ENCODE measurements around the gene PDRG1.

Gene PDRG1

DNA sequence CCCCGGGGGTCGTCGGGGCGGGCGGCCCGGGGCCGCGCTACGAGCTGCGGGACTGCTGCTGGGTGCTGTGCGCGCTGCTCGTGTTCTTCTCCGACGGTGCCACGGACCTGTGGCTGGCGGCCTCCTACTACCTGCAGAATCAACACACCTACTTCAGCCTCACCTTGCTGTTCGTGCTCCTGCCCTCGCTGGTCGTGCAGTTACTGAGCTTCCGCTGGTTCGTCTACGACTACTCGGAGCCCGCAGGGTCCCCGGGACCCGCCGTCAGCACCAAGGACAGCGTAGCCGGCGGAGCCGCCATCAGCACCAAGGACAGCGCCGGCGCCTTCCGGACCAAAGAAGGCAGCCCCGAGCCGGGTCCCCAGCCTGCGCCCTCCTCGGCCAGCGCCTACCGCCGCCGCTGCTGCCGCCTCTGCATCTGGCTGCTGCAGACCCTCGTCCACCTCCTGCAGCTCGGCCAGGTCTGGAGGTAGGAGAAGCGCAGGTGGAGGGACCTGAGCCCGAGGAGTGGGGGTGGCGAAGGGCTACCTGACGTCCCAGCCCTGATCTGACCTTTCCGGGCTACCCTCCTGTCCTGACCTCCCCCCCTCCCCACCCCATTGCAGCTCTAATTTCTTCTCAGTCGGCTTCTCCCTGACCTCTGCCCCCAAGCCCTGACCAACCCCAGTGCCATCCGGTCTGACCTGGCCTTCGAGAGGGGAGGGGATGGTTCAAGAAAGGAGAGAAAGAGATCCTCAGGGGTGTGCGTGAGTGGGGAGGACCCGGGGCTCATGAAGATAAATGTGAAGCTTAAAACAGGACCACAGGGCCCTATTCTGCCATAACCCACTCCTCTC, 16.7 kb upstream of the PDRG1 start:
- TF ChIP-seq, protein P1, sequence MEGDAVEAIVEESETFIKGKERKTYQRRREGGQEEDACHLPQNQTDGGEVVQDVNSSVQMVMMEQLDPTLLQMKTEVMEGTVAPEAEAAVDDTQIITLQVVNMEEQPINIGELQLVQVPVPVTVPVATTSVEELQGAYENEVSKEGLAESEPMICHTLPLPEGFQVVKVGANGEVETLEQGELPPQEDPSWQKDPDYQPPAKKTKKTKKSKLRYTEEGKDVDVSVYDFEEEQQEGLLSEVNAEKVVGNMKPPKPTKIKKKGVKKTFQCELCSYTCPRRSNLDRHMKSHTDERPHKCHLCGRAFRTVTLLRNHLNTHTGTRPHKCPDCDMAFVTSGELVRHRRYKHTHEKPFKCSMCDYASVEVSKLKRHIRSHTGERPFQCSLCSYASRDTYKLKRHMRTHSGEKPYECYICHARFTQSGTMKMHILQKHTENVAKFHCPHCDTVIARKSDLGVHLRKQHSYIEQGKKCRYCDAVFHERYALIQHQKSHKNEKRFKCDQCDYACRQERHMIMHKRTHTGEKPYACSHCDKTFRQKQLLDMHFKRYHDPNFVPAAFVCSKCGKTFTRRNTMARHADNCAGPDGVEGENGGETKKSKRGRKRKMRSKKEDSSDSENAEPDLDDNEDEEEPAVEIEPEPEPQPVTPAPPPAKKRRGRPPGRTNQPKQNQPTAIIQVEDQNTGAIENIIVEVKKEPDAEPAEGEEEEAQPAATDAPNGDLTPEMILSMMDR (IDR thresholded peaks at IDR 0.05; ENCODE audit: low read depth, low read length, missing control alignments), result no peak
- DNase-seq (ENCODE audit: extremely low read depth, low read depth), result no peak
- H3K4me3 ChIP-seq (replicated peaks; ENCODE audit: low read depth, low read length), result no peak overlapping the region

DNA sequence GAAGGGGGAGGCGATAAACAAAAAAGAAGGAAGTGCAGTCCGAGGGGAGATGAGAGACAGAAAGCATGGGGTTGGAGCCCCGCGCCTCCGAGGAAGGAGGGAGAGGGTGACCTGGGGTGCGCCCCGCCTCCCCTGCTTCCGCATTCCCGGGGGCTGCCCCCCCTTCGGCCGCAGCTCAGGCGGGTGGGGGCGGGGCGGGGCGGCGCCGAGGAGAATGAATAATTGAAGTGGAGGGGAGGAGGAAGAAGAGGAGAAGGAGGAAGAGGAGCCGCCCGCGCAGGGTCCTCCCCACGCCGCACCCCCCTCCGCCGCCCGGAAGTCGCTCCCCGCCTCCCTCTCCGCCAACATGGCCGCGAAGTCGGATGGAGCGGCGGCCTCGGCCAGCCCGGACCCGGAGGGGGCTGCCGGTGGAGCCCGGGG, 16.0 kb upstream of the PDRG1 start, which contains the start of gene XKR7:
XKR7 (plus strand) TSS at position 322 of the 420 bp plus-strand sequence; CDS start at position 347, 25 bp downstream.
- TF ChIP-seq, protein P1 (IDR thresholded peaks at IDR 0.05; ENCODE audit: low read depth, low read length, missing control alignments), result no peak
- no peak within 1 kb of the TSS for H3K4me3 ChIP-seq (replicated peaks; ENCODE audit: low read depth, low read length)
- DNase-seq (ENCODE audit: extremely low read depth, low read depth), result no peak

DNA sequence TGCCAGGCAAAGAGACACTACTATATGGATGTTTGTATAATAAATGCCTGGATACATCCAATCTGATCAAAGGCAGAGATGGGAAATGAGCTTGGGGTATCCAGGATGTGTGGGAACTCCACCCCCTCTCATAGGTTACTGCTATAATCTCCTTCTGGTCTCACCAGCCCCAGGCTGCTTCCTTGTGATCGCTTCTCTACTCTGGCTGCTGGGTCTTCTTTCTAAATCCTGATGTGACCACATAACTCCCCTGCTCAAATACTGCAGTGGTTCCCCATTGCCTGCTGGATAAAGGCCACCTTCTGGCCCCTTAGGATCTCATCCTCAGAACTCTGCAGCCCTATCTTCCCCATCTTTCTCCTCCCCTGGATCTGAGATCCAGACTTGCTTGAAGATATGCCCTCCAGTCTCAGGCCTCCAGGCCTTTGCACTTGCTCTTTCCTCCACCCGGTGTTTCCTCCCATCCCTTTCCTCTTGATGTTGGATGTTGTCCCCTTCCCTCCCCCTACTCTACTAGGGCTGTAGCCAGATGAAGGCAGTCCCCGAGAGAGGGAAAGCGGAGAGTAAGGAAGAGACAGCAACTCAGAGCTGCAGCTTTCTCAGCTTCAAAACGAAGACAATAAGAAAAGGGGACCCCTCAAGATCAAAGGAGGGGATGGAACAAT, 15.3 kb upstream of the PDRG1 start:
- TF ChIP-seq, protein P1 (IDR thresholded peaks at IDR 0.05; ENCODE audit: low read depth, low read length, missing control alignments), result no peak
- DNase-seq (ENCODE audit: extremely low read depth, low read depth), result no peak
- no peak overlapping the region for H3K4me3 ChIP-seq (replicated peaks; ENCODE audit: low read depth, low read length)

DNA sequence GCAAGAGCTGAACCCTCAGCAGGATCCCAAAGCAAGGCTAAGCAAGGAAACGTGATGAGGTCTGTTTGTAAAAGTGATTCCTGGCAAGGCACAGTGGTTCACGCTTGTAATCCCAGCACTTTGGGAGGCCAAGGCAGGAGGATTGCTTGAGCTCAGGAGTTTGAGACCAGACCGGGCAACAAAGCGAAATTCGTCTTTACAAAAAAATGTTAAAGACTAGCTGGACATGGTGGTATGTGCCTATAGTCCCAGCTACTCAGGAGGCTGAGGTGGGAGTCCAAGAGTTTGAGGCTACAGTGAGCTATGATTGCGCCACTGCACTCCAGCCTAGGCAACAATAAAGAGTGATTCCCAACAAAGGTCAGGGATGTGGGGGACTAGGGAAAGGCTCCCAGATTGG, 12.0 kb upstream of the PDRG1 start:
- no peak for DNase-seq (ENCODE audit: extremely low read depth, low read depth)
- TF ChIP-seq, protein P1 (IDR thresholded peaks at IDR 0.05; ENCODE audit: low read depth, low read length, missing control alignments), result no peak
- no peak overlapping the region for H3K4me3 ChIP-seq (replicated peaks; ENCODE audit: low read depth, low read length)

DNA sequence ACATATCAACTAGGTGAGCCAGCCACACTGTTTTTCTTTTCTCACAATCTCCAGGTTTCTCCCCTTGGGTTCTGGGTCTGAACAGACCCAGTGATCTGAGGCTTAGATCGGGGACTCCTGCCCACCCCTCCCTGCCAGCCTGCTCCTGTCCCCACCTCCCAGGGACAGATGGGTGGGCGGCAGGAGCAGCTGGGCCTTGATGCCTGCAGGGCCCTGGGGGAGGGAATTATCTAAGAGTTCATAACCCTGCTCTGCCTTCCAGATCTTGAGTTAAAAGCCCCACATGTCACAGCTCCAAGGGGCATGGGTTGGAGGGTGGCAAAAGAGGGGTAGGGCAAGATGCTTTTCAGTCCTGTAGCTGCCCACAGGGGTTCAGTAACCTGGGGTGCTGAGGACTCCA, 10.9 kb upstream of the PDRG1 start:
- no peak for DNase-seq (ENCODE audit: extremely low read depth, low read depth)
- no peak overlapping the region for H3K4me3 ChIP-seq (replicated peaks; ENCODE audit: low read depth, low read length)
- TF ChIP-seq, protein P1 (IDR thresholded peaks at IDR 0.05; ENCODE audit: low read depth, low read length, missing control alignments), result no peak

DNA sequence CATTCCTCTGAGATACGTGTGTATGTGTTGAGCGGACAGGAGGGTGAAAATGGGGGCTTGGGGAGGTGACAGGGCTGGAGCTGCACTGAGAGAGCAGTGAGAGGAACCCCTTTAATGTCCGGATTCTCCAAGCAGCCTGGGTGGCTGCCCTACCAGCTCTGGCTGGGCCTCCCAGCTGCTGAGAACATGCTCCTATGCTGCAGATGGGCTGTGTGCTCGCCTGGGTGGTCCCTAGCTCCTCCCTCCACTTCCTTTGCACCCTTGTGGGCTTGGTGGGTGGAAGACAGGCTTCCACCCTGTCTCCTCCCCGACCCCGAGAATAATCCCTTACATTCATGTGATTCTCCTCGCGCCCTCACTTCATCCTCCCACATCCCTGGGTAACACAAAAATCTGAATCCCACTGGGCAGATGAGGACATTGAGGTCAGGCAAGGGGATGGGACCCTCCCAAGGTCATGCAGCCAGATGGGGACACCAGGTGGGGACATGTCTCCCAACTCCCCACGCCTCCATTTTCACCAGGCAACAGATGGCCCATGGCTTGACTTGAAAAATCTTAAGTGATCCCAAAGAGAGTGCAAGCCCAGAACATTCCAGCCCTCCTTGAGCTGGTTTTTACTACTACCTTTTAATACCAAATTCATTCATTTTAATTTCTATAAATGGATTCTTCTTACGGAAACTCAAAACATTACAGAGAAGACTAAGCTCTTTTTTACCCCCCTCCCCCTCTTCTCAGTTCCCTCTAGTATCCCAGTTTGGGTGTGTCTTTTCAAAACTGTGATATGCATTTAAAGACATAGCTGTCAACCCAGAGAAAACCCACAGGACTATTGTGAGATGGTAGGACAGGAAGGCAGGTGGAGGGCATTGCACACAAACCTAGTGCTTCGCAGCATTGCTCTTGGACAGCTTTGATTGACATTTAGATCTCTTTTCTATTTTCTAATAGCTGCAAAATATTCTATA, 5.0 kb upstream of the PDRG1 start:
- TF ChIP-seq, protein P1 (IDR thresholded peaks at IDR 0.05; ENCODE audit: low read depth, low read length, missing control alignments), result no peak
- DNase-seq (ENCODE audit: extremely low read depth, low read depth), result no peak
- no peak overlapping the region for H3K4me3 ChIP-seq (replicated peaks; ENCODE audit: low read depth, low read length)

Measured in HFF-Myc (cell line).